Fibroblast of peridontal ligament (primary cell): ENCODE measurements around the gene RASGRF1.

ENCODE experiments used
- DNase-seq: peaks from one replicate; pipeline ENCODE4 v3.0.0-alpha.2; 2010; ENCODE audit errors: extremely low read depth

The RASGRF1 gene

DNA sequence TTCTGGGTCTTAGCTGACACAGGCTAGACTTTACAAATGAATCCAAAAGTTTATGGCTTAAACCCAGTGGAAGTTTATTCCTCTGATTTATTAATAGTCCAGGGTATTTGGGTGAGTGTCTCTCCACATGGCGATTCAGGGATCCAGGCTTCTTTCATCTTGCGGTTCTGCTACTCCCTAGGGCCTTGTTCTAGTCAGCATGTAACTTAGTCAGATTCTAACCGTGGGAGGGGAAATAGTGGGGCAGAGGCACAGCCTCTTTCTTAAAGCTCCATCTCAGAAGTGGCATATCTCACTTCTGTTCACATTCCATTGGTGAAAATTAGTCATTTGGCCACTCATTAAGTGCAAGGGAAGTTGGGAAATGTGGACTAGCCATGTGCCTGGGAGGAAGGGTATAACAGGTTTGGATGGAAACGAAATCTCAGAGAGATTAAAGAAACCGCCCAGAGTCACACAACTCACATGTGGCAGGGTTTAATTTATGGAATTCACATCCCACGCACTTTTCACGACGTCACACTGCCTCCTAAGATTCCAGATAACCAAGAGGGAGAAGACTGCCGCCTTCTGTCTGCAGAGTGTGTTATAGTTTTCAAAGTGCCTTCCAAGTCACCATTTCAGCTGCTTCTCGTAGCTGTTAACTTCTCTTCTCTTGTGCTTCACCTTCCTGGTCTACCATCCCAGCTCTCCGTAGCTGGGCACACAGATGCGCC lies 11.4 kb upstream of the RASGRF1 start:
- DNase-seq, result no peak

DNA sequence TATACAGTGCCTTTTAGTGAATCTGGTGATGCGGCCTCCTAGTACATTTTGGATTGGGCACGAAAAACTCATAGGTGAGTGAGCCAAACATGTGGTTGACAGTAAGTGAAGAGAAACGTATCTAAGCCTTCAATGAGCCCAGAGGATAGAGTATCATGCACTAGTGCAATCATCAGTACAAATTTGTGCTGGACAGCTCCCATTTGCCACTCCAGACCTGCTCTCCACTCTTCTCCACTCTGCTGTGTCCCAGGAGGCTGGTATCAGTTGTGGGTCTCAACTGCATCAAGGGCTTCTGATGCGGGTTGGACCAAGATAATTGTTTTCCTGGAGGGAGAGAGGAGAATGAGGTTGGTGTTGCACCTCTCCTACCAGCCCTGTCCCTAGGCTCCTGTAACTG lies 9.1 kb upstream of the RASGRF1 start:
- no peak for DNase-seq

DNA sequence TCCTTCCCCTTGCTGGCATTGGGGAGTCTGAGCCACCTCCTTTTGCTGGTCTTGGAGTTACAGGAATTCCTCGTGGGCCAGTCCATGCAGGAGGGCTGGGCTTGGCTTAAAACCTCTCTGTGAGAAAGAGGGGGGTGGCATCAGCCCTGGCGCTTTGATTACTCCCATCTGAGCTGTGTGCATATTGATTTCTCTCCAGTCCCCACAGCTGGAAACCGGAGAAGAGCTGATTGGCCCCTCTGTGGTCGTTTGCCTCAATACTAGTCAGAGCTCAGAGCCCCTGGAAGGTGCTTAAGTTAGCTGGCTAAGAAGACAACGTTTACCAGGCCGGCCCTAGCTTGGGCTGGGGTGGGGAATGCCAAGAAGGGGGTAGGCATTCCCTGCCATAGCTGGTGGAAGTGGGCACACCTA lies 4.0 kb upstream of the RASGRF1 start:
- no peak for DNase-seq

DNA sequence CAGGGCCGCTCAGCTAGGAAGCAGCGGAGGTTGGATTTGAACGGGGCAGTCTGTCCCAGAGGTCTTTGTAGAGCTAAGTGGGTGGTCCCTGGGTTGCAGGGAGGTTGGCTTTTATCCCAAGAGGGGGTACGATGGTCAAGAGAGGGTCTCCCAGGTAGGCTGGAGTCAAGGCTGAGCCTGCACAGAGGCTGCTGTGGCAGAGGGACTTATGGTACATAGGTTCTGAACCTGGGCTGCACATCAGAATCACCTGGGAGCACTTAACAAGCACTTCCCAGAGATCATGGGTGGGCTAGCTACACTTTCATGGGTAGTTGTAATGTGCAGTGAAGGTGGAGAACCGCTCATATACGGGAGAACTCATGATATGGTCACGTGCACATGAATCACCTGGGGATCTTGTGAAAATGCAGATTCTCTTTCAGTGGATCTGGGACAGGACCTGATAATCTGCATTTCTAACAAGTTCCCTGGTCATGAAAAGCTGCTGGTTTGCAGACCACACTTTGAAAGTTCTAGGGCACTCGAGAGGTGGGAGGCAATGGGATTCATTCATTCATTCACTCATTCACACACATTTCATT lies 2.9 kb upstream of the RASGRF1 start:
- no peak for DNase-seq

DNA sequence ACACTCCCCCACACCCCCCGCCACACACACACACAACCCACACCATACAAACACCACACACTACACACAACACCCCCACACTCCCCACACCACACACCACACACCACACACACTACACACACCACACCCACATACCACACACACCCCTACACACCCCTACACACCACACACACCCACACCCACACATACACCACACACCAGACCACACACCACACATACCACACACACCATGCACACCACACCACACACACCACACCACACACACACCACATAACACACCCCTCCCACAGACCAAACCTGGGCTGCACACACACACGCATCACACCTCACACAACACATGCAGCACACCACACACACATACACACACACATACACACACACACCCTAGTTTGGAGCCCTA lies 1.8 kb upstream of the RASGRF1 start:
- DNase-seq, result no peak

DNA sequence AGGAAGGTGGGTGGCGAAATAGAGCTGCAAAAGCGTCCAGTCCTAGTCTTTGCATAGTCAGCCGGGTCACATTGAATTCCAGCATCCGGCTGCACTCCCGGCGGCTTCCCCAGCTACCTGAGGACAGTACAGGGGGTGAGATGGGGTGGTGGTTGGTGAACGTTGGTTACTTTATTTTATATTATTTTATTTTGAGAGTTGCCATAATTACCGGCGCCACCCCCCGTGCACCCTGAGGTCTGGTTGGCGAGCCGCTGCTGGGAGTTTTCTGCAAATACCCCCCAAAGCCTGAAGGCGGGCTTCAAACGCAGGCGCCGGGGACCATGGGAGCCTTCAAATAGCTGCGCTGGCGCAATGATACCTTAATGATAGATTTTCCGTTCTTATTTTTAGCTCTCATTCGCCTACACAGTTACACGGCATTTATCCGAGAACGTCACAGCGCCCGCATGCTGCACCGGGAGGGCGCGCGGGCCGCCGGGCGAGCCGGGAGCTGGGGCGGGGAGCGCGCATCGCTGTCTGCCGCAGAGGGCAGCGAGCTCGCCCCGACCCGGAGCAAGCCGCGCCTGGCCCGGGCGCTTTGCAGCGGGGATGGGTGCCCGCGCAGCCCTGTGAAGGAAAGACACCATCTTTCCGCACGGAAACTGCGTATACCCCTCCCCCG lies 756 bp upstream of the RASGRF1 start:
- no peak for DNase-seq

DNA sequence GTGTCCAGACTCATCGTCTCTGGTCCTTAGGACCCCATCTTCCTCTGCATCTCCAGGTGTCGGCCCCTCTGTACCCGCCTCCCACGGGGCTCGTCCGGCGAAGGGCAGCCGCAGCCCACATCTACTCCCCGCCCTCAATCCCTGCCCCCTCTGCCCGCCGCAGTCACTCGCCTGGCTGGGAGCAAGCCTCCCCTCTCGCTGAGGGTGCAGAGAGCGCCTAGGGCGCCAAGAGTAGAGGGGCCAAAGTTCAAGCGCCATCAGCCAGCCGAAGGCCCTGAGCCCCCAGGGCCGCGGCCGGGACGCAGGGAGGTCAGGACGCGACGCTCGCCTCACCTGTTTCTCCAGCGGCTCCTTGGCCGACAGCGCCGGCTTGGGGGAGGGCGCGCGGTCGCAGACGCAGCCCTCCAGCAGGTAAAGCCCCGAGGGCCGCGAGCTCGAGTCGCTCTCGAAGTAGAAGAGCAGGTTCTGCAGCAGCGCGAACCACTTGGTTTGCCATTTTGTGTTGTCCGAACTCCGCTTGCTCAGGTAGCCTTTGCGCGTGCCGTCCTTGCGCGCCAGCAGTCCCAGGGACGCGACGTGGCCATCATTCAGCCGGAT lies 592 bp downstream of the RASGRF1 start:
- DNase-seq, result no peak

DNA sequence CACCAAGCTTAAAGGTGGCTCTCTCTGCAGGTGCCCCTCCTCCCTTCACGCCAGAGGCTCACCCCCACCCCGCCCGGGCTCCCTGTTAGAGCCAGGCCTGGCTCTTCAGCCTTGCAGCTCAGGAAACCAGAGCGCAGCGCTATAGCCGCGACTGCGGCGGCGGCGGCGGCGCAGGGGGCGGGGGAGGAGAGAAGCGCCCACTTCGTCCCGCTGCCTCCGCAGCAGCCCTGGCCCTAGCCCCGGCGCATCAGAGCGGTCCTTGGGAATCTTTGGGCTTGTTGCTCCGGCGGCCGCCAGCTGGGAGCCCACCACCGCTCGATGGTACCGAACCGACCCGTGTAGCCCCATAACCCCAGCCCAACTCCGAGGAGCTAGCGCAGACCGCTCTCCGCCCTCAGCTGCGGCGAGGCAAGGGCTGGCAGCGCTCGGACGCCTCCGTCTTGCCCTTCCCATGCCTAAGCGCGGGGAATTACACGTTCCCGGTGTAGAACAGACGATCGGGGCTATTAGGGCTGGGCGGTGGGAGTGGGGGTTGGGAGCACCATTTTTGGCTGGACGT lies 1.2 kb downstream of the RASGRF1 start:
- no peak for DNase-seq

DNA sequence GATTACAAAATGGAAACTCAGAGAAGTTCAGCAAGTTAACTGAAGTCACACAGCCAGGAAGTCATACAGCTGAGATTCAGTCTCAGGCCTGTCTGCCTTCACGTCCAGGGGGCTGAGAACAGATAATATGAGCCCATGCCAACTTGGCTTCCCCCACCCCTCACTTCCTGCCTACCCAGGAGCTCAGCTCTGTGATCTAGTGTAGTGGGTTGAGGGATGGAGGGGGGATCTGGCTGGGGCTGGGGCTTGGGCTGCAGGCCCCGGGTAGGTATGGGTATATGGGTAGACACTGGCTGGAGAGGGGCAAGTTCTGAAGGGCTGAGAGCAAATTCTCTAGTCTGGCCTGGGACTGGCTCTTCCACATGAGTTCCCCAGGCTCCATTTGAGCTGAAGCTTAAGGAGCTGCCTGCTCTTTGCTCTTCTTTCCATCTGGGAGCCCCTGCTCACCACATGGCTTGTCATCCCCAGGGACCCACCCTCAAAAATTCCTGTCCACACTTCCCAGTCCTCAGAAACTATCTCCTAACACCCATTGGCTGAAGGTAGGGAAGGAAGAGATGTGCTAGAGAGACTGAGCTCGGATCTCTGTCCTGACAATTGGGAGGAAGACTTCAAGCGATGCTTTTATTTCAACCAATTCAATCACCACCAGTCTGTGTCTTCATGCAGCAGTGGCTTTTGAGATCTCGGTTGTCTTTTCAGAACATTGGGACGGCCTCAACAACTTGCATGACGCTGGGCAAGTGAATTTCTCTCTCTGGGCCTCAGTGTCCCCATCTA lies 2.0 kb downstream of the RASGRF1 start:
- DNase-seq, result no peak

DNA sequence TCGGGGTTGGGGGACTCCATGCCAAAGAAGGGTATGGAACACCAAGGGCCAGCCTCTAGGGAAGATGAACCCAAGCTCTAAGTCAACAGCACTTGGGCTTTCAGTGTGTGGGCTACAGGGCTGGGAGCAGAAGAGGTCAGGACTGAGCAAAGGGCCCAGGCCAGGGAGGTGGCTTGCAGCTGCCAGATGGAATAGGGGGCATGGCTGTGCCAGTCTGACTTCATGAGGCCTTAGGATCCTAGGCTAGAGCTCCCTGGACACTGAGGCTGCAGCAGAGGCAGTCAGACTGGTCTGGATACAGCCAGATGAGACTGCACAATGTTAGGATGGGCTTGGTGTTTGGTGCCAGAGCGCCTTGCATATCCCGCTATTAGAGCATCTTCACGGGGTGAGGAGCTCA lies 3.8 kb downstream of the RASGRF1 start:
- no peak for DNase-seq

DNA sequence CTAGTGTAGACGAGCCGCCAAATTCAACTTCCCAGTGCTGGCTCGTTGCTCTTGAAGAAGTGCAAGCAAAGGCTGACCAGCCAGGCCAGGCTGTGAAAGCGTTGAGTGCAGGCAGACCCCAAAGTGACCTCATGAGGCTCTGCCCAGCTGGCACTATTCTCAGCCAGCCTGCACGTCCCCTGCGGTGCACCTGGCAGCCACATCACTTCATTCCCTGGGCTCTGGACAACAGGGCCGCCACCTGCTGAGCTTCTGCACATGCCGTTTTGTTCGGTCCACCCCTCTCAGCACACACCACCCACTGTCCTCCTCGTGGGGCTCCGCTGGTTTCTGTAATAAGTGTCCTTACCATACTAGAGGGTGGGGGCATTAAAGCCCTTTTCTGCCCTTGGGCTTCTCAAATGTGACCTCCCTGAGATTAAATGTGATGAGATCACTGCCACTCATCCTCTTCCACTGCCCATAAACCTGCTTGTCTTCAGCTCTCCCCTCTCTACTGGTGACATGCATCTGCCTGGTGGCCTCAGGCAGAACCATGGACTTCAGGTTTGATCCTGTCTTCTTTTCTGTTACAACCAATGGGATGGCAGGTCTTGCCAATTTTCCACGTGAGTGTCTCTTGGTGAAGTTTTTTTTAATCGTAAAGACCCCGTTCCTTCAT lies 6.1 kb downstream of the RASGRF1 start:
- no peak for DNase-seq

DNA sequence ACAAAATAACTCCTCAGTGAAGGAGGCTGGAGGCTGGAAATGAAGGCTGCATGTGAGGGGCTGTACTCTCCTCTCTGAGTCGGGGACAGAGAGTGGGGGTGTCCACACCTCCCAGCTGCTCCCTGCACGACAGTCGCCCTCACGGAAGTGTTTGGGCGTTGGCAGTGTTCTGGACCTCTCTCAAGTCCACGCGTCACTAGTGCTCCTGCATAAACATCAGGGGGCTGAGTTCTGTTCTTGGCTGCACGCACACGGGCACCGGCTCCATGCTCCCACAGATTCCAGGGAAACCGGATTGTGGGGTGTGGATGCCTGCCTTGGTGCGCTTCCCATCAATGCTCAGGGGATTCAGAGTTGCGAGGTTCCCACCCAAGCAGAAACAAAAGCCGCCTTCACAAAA lies 7.4 kb downstream of the RASGRF1 start:
- DNase-seq, result no peak

DNA sequence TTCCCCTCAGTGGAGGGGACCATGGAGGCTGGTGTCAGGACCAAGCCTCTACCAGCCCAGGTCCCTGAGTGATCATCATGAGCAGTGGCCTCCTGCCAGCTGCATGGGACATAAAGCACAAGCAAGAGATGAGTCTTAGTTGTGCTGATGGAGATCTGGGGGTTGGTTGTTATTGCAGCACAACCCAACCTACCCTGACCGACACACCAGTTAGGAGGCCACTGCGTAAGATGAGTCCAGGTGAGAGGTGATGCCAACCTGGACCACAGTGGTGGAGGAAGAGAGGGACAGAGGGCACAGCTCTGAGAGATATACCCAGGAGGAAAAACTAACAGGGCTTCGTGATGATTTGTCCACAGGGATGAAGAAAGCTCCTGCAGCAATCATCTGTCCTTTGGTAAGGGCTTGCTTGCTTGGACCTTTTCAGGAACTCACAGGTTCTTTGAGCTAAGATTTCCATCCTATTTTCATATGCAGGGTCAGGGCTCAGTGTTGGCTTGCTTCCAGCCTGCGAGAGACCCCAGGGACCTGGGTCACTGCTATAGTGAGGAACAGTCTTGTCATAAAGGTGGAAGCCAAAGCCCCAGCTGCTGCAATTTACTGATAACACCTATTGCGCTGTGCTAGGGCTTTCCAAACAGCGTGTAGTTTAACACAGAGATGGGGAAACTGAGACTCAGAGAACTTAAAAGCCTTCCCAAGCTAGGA lies 8.1 kb downstream of the RASGRF1 start:
- no peak for DNase-seq

DNA sequence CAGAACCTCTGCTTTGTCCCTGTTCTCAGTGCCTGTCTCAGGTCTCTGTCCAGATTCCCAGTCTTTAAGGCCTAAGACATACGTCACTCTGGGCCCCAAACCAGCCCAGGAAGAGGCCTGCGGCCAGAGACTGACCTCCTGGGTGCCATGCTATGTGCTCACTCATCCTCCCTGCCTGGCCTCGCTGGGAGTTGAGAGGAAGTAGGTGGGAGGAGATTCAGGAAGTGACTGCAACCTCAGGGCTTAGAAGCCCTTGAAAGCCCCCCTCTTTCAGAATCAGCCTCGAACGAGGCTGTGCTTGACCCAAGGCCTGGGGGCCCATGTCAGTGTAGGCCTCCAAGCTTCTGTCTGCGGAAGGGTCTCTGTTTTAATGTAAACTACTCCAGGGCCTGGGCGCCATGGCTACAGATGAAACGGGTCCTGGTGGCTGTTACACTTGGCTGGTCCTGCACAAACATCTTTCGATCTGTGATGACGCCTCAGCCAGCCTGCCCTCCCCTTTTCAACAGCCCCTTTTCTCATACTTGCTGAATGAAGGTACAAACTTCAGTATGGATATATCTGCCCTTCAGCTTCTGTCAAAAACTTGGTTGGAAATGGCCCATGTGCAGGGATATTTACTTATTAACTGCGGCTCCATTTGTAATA lies 11.7 kb downstream of the RASGRF1 start:
- DNase-seq, result no peak

DNA sequence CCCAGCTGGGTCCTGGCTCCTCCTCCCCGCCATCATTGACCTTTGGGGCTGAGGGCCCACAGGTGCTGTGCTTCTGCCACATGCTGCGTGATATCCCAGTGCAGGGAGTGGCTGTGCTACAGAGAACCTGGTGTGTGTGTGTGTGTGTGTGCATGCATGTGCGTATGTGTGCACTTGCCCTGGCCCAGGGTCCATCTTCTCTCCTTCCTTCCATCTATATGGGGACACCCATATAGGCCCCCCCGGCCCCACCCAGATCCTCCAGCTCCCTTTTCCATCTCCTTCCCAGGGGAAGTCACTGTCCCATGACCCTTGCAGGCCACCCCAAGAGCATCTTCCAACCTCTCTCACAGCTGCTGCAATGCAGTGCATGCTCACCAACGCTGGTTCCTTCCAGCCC lies 12.6 kb downstream of the RASGRF1 start:
- DNase-seq, result no peak

DNA sequence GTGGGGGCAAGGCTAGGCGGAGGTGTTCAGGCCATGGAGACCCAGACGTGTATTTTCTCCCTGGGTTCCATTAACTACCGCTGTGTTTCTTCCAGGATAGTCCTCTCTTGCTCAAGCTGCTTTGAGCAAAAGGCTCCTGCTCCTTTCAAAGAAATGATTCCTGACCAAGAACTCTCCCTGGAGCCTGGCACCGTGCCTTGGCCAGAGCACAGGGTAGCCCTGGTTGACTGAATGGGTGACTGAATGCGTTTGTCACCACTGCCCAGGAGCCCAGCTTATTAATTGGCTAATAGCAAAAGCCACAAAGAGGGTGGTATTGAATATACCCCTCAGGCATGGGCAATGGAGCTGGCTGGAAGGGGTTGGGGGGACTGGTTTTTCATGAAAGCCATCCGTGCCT lies 13.9 kb downstream of the RASGRF1 start:
- DNase-seq, result no peak

DNA sequence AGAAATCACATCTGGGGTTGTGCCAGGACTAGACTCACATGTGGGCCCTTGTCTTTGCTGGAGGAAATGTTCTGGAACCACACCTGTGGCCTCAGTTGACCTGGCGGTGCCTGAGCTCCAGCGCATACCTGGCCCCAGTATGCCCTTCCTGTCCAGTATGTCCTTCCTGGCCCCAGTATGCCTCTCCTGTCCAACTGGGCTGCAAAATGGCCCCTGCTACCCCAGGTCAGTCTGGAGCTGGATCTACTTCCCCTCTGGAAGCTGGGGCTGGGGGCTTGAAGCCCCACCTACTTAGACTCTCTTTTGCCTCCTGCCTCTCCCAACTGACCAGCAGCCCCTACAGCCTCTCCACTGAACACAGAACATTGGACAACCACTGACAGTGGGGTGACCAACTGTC lies 15.3 kb downstream of the RASGRF1 start:
- no peak for DNase-seq

DNA sequence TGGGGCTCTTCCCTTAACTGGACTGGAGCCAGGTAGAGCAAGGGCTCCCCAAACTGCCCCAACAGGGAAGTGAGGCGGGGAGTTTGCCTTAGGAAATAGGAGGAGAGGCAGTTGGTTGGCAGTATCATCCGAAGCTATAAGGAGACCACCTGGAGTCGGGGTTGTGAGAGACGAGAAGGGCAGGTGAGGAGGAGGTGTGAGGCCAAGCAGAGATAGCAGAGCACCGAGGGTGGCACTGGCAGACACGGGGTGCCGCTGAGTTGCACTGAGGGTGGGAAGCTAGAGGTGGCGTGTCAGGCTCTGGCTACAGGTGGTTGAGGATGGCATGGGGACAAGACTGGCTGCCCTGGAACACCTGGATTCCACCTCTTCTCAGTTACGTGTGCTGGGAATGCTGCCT lies 17.2 kb downstream of the RASGRF1 start:
- DNase-seq, result no peak

DNA sequence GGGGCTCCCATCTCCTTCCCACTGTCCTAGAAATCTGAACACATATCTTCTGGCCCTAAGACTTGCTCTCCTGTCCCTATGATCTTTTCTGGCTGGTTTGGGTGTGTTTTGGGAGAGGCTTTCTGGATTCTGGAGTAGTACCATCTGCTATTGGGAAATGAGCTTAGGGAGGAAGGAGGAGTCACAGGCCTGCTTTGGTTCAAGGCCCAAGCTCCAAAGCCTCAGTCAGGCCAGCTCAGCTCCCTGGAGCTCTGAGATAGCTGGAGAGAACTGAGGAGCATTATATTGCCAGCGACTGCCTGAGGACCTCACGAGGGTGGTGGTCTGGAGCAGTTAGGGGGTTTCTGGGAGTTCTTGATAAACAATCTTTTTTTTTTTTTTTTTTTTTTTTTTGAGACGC lies 18.7 kb downstream of the RASGRF1 start:
- DNase-seq, result peak; percentile 25

DNA sequence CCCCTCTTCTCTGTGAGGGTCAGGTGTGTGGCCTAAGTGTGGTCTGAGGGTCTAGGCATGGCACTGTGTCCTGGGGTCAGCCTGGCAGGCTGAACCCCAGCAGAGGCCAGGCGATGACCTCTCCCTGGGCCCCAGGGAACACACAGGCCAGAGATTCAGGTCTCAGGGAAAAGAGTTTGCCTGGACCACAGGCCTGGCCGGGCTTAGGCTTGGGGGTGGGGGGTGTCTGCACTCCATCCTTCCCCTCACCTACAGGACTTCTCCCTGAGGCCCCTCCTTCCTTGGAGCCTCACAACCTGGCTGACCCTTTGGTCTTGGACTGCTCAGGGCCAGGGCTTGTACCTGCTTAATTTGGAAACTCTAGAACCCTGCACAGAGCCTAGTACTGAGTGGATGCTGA lies 21.8 kb downstream of the RASGRF1 start:
- no peak for DNase-seq
